CD4-positive, alpha-beta T cell treated with Interleukin-12 subunit alpha and Interleukin-12 subunit beta, for 1 hour (primary cell): Measurements from ENCODE around the gene HIC2.
"Not testable (repeated sequence)": the region's sequence is repeated elsewhere in the genome, so short reads cannot be mapped to it uniquely, and the experiment has no call there.

Experiments used
- DNase-seq: peaks from one replicate; pipeline ENCODE4 v3.0.0-alpha.2; 2020

Gene HIC2

DNA sequence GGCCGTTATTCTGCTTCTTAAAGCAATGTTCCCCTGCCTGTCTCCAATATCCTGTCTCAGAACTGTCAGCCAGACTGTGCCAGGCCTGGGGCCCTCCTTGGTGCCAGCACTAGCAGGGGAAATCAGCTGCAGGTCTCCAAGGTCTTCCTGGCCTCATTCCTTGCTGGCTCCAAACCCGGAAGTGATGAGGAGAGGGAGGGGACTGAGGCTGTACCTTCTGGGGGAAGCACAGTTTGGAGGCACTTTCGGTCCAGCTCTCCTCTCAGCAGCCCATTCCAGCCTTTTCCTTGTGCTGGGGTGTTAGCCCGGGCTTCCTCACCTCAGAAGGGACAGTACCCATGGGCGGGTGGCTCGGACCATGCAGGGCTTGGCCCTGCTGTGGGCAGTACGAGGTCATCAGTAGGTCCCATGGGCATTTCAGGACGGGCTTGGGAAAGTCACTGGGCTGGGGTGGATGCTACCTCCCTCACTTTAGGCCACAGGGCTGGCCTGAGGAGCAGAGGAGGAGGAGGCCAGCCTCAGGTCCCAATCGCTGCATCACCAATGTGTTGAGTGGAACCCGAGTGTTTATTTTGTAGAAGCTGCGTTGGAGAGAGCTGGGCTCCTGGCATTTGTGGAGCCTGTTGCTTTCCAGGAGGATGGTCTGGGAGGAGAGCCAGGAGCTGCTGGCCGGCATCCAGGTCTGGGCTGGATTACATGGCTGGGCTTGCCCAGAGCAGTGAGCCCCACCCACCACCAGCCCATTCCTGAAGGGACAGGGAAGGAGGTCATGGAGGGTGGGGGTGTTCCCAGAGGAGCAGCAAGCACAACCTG, 19.0 kb downstream of the HIC2 start:
- DNase-seq = not testable (repeated sequence)

DNA sequence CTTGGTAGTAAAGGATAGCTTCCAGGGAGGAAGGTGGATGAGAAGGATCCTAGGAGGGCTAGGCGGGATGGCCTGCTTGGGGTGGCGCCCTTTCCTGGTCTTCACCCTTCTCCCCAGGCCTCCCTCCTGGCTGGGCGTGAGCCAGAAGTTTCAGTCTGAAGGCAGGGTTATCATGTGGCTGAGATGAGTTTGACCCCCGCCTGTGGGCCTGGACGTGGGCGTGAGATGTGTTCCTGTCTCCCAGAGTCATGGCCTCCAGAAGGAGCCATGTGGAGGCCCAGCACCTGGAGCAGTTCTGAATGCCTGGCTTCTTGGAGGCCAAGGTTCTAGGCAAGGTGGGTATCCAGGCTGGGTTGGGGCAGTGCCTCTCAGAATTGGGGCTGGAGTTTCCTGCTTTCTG, 20.8 kb downstream of the HIC2 start:
- not testable (repeated sequence) for DNase-seq

DNA sequence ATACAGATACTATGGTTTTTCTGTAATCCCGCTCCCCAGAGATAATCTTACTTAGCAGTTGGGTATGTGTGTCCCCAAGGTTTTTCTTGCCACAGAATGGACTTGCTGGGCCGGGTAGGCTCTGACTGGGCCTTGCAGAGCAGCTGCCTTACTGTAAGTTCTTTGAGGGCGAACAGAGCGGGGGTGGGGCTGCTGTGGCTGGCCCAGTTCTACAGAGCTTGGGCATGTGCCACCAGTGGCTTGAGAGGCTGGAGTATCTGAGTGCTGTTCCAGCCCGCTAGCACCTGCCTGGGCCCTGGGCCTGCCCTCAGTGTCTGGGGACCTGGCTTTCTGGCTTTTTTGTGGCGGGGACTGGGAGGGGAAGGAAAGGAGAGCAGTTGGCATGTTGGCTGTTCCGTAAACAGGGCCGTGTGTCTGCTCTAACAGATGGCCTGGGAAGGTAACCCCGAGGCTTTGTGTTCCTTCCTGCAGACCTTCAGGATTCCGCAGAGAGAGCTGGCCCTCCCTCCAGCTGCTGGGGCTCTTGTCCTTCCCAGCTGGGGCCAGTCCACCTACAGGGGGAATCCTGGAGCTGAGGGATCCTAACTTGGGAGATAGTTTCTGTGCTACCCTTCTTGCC, 23.0 kb downstream of the HIC2 start:
- DNase-seq = not testable (repeated sequence)

DNA sequence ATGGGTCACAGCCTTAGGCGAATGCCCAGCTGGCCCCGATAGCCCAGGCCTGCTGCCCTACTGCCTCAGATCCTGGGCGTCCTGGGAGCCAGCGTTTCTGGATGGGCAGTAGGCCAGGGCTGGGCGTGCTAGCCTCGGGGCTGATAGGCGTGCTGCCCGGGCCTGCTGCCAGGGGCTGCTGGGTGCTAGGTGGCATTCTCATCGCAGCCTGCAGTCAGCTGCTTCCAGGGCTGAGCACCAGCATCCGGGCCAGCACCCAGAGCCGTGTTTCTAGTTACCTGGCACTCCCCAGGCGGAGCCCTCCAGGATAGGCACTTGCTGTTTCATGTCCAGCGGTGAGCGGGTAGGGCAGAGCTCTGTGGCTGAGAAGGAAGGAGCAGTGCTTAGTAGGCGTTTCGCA, 23.5 kb downstream of the HIC2 start:
- DNase-seq = not testable (repeated sequence)

DNA sequence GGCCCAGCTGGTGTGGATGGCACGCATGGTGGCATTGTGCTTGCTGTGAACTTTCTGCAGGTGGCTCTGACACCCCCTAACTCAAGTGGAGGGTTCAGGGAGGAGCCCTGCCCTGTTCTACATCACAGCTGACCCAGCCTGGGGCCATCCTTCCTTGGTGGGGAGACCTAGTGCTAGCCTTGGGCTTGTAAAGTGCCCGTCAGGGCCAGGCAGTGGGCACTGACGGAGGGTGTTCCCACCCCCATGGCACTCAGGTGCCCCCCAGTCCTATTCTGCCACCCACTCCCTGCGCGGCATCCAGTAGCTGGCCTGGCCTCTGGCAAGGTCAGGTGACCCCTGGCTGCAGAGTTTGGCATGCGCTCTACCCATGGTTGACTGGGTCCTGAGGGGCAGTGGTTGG, 24.0 kb downstream of the HIC2 start:
- DNase-seq = not testable (repeated sequence)

DNA sequence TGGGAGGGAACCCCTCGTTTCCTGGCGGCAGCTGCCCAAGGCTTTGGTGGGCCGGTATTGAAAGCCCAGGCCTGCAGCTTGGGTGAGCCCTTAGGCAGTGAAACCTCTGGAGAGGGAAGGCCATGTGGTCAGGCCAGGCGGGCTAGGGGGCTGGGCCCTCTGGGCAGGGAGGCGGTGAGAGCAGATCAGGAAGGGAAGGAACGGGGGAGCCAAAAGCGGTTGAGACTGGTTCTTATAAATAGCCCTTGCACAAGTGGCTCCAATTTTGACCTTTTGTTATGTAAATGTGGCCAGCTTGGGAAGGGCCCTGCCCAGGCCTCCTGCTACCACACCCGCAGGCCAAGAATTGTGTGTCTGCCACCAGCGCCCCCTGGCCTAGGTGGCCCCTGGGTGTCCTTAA, 25.0 kb downstream of the HIC2 start:
- DNase-seq = not testable (repeated sequence)

DNA sequence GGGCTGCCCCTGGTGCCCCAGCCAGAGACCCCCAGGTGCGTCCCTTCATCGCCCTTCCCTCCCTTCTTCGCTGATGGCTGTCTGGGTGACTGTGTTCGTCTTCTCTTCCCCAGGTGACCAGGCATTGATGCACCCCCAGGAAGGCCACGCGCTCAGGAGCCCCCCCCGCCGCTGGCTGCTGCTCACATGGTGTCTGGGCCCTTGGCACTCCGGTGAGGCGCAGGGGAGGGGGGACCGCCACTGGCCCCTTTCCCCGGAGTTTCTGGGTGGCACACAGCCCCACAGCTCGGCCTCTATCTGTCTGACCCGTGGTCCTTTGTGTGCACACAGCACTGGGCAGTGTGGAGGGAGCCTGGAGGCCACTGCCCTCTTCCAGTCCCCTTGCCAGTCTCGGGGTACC, 25.5 kb downstream of the HIC2 start:
- DNase-seq = not testable (repeated sequence)

DNA sequence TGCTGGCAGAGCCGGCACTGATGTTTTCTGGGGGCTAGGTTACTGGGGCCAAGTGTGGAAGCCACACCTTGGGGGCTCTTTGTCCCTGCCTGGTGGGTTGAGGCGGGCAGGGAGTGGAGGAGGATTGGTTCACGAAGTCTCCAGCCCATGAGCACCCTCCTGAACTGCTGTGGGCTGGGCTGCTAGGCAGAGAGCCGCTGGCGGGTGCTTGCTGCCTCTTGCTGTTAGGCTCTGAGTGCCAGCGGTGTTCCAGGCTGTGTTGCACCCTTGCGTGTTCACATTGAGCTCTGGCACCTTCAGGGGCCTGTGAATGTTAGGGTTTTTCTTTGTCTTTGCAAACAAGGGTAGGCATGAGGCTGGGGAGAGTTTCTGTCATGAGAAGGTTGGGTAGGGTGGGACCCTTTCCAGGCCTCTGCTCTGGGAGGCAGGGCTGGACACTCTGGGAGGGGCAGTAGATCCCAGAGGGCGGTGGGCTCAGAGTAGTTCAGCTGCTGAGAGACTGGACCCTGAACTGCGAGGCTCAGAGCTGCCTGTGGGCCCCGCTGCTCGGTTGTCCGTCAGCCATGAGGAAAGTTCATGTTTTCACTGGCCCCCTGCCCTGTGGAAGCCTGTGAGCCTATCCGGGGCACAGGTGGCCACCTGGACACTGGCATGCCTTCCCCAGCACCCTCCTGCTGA, 26.0 kb downstream of the HIC2 start:
- no peak for DNase-seq

DNA sequence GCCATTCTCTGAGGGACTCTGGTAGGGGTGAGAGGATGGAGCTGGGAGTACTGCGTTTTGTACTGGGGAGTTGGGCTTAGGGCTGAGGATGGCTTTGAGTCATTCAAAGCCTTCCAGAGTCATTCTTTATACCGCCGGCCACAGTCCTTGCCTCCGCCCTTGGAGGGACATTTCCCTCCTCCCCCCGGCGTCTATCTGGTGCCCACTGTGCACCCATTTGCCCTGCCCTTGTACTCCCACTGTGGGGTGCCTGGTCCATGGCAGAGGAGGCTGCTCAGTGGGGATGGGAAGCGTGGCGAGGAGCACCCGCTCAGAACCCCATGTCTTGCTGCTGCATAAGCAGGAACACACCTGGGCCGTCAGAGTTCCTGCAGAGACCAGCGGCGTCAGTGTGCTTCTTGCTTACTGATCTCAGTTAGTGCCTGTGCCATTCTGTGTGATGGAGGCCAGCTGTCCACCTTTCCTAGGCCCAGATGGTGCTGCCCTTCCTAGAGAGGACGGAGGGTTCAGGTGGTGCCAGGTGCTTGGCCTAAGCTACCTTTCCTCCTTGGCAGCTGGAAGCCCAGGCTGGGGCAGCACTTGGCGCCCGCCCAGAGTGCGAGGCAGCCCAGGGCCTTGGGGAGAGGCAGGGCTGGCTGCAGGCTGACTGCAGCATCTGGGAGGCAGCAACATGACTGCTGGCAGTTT, 26.7 kb downstream of the HIC2 start:
- DNase-seq = no peak

DNA sequence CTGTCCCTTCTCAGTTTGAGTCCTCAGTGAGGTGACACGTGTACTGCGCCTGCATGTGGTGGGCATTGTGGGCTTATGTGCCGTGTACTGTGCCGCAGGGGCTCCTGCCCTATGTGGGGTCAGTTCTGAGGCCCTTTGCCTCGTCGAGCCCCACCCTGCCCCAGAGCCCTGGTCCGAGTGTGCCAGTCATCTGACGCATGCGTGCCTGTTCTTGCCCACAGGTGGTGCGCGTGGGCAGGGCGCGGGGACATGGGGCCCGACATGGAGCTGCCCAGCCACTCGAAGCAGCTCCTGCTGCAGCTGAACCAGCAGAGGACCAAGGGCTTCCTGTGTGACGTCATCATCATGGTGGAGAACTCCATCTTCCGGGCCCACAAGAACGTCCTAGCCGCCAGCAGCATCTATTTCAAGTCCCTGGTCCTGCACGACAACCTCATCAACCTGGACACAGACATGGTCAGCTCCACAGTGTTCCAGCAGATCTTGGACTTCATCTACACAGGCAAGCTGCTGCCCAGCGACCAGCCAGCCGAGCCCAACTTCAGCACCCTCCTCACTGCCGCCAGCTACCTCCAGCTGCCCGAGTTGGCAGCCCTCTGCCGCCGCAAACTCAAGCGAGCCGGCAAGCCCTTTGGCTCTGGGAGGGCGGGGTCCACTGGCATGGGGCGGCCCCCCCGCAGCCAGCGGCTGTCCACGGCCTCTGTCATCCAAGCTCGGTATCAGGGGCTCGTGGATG, 27.7 kb downstream of the HIC2 start:
- no peak for DNase-seq

DNA sequence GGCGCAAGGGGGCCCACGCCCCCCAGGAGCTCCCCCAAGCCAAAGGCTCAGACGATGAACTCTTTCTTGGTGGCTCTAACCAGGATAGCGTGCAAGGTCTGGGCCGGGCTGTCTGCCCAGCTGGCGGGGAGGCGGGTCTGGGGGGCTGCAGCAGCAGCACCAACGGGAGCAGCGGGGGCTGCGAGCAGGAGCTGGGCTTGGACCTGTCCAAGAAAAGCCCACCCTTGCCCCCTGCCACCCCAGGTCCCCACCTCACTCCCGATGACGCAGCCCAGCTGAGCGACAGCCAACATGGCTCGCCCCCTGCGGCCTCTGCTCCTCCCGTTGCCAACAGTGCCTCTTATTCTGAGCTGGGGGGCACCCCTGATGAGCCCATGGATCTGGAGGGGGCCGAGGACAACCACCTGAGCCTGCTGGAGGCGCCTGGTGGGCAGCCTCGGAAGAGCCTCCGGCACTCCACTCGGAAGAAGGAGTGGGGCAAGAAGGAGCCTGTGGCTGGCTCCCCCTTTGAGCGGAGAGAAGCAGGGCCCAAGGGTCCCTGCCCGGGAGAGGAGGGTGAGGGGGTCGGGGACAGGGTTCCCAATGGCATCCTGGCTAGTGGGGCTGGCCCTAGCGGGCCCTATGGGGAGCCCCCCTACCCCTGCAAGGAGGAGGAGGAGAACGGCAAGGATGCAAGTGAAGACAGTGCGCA, 28.4 kb downstream of the HIC2 start:
- DNase-seq = no peak

DNA sequence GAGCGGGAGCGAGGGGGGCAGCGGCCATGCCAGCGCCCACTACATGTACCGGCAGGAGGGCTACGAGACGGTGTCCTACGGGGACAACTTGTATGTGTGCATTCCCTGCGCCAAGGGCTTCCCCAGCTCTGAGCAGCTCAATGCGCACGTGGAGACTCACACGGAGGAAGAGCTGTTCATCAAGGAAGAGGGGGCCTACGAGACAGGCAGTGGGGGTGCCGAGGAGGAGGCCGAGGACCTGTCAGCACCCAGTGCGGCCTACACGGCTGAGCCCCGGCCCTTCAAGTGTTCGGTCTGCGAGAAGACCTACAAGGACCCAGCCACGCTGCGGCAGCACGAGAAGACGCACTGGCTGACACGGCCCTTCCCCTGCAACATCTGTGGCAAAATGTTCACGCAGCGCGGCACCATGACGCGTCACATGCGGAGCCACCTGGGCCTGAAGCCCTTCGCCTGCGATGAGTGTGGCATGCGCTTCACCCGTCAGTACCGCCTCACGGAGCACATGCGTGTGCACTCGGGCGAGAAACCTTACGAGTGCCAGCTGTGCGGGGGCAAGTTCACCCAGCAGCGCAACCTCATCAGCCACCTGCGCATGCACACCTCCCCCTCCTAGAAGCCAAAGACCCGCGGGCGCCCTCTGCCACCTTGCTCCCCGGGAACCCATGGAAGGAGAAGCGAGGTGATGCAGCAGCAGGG, 29.1 kb downstream of the HIC2 start:
- DNase-seq = no peak

DNA sequence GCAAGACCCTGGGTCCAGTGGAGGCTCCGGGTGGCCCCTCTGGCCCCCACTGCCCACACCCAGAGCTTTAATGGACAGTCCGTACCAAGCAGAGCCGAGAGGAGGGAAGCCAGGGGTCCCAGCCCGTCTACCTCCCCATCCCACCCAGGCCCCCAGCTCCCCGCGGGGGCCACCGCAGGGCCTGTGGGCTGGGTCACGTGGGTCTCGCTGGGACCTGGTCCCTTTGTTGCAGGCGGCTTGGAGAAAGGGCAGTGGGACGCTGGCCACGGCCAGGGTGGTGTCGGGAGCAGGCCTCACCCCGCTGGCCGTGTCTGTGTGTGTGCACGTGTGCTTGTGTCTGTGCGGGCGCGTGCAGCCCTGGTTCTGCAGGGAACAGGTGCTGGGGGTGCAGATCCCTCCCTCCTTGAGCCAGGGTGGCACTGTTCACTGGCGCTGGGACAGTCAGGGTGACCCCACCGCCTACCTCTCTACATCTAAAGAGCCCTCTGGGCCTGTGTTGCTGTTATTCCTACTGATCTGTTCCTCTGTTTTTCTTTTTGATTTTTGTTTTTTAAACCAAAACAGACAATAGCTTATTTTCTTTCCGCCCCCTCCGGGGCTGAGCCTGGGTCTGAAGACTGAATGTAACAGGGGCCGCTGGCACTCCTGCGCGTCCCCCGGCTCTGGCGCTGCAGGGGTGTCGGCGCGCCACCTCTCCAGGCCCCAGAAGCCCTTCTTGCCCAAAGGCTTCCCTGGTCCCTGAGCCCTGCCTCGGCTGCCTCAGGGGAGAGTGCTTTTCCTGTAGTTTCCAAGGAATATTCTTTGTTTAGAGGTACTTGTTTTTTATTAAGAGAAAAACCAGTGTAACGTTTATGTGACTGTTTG, 29.9 kb downstream of the HIC2 start:
- no peak for DNase-seq

DNA sequence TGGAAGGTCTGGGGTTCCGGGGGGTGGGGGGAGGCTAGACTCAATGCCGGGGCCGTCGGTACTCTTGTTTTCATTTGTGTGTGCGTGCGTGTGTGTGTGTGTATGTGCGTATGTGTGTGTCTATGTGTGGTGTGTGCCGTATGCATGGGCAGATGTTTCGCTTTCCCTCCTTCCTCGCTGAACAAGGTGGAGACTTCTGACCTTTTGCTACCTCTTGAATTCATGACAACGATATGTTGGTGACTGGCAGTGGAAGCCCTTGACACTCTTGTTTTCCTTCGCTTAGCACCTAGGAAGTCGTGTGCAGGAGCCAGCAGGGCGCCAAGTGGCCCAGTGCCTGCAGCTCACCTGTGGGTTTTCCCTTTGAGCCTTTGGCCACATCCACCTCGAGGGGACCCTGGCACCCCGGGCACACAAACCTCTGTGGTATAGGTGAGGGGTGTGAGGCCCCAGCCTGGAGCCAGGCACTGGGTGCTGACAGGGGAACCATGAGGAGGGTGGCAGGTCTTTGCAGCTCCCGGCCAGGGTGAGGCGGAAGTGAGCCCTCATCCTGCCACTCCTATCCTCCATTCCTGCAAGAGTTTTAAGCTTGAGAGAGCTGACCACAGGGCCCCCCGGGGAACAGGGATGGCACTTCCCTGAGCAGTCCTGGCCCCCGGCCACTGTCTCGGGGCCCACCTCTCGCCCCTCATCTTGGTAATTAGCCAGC, 30.7 kb downstream of the HIC2 start:
- DNase-seq = no peak

DNA sequence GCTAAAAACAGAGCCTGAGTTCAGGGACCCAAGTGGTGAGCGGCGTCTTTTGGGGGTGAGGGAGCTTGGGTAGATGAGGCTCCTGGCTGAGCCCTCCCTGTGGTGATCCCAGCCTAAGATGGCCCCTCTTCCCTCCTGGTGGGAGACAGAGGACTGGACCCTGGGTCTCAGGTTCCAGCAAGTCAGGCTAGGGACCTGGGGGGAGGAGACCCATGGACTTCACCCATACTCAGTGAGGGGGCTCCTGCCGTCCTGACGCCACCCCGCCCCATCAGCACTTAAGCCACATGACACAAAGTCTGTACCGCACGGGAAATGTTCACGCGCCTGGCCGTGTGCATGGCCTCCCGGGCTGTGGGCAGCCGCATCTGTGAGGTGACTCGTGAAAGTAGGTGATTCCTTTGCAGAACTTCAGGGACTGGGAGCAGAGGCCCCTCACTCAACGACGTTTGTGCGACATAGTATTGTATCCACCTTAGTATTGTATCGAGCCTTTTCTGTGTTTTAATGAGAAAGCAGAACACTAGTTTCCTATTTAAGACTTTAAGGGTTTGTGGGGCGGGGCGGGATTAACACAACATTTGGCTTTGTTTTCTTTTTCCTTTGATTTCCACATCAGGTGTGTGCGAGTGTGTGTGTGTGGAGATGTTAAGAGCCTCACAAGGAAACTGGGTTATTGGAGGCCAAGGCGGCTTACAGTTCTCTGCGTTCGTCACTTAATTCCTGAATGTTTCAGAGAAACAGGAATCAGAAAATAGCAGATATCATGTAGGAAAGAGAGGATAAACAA, 31.7 kb downstream of the HIC2 start:
- DNase-seq = no peak

DNA sequence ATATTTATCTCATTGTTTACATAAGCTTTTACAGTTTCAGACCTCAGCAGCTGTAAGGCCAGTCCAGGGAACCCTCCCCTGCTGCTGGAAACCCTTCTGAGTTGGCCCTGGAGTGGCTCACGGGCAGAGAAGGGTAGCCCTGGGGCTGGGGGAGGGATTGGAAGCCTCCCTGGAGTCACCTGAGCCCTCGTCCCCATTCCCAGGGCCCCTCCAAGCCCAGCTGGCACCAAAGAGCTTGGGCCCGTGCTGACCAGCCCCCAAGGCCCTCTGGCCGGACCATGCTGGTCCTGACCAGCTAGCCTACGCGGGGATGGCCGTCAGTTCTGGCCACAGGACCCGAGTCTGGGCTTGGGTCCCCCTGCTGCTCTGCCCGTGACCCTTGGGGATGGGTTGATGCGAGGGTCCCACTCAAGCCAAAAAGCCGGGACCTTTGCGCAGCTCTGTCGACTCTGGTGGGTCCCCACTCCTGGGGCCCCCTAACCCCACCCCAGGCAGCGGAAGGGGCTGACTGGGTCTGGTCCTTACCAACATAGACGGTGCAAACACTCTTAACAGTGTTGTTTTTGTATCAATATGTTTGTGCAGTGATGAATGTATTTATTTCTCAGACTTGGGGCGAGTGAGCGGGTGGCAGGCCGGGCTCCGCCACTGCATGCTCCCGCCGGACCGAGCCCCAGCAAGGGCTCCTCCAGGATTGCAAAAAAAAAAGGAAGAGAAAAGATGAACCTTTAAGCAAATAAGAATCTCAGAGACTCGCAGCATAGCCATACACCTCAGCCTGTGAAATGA, 32.6 kb downstream of the HIC2 start:
- no peak for DNase-seq

DNA sequence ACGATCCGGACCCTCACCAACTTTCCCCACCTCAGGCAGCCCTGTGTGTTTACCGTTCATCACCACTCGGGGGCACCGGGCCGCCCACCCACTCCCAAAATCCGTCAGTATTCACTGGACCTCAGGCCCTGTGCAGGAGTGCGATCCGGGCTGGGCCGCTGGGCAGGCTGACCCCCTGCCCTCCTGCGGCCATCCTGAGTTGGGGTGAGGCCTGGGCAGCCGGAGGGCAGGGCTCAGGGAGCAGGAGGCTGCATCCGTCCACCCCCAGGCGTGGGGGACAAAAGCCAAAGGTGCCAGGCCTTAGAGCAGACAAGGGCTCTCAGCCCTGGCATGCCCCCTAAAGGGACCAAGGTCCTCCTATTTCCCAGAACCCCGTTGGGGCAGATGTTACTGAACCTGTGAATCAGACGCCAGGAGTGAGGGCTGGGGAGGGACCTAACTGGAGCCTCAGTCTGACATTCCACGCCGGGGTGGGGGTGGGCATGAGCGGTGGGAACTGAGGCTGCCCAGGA, 33.2 kb downstream of the HIC2 start:
- no peak for DNase-seq

DNA sequence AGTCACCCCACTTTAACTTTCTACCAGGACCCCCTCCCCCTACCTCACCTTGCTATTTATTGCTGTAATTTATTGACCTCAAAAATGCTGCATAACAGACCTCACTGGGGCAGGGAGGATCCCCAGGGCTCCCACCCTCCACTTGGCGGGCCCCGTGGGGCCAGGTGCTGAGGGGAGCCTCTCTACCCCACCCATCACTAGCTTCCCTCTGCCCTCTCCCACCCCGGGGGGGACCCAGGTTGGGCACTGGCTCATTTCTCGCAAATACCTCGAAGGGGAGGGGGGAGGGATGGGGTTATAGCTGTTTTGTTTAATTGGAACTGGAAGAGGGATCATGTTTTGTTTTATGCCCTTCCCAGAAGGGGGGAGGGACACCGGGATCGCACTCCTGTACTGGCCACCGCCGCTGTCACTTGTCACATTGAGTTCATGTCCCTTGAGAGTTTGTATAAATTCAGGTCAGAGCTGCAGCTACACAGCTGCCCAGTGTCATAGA, 33.7 kb downstream of the HIC2 start:
- no peak for DNase-seq
